Omental fat pad (tissue), 4 donors: ENCODE data around the gene ZNF688. TPM values are rescaled to one million over a fixed set of nuclear protein-coding genes. Genes with fewer than 3 reads are reported as not detected.
"Not testable (repeated sequence)": the region's sequence is repeated elsewhere in the genome, so short reads cannot be mapped to it uniquely, and the experiment has no call there.

ENCODE experiments used
- ATAC-seq: fragments of 150-250 bp; one replicate; pipeline ENCODE4 v1.9.1; 2016; ENCODE audit warnings: mild to moderate bottlenecking, moderate library complexity; ENCODE audit not compliant: low FRiP score
- DNase-seq: peaks from one replicate; pipeline ENCODE4 v3.0.0-alpha.2; 2019; ENCODE audit warnings: low spot score
- CTCF ChIP-seq, 3 donors: fragments of 450-650 bp; IDR thresholded peaks; one replicate each; pipeline ENCODE4 v1.5.1; 2016 to 2017; ENCODE audit warnings: antibody characterized with exemption in 3 of 3, mild to moderate bottlenecking in 3 of 3, moderate library complexity in 2 of 3
- small RNA-seq: library from RNA; depleted of rRNA; stranded (forward); fragments of <200 nt; gene quantifications from one replicate; pipeline ENCODE3, GENCODE V24; 2016
- total RNA-seq, 4 donors: library from RNA; depleted of rRNA; stranded (reverse); fragments of >200 nt; gene quantifications; one replicate each; pipeline ENCODE4 v1.1.0, GENCODE V29; 2016

ZNF688 gene
- total RNA-seq, 4 donors from 2014 or later: 7.4 to 24.0 (median 13.3) TPM

- TF ChIP-seq CTCF (IDR thresholded peaks at IDR 0.05): no peak
- ATAC-seq (no peak), DNase-seq (no peak)
Measured at GRCh38 chr16:30524575-30525568, 46.6 kb downstream of the ZNF688 start.

GRCh38 chr16:30523768-30524574, 47.5 kb downstream of the ZNF688 start:
- ATAC-seq: no peak
- TF ChIP-seq CTCF (IDR thresholded peaks at IDR 0.05): no peak
- no peak for DNase-seq

- DNase-seq, ATAC-seq: not testable (repeated sequence)
Measured at GRCh38 chr16:30522702-30523463, 48.6 kb downstream of the ZNF688 start.

- TF ChIP-seq CTCF (IDR thresholded peaks at IDR 0.05): no peak
- DNase-seq: no peak
- ATAC-seq: no peak
Measured at GRCh38 chr16:30521873-30522641, 49.5 kb downstream of the ZNF688 start.

- TF ChIP-seq CTCF (IDR thresholded peaks at IDR 0.05): no peak
- ATAC-seq: no peak
- no peak for DNase-seq
Measured at GRCh38 chr16:30521476-30521872, 50.0 kb downstream of the ZNF688 start.

Small RNA genes lying within 50 kb of the gene (small RNA-seq; reads per million reads assigned to genes)
- not detected for gene AC093249.4

Other genes starting within 250 kb of the ZNF688 start
- 10 to 100 TPM; 27.3 to 39.9 (median 35.4) TPM for gene CD2BP2, start 216.4 kb downstream of the ZNF688 start, total RNA-seq
- gene TBC1D10B, start 201.2 kb downstream of the ZNF688 start, total RNA-seq: 10 to 100 TPM; 19.0 to 28.6 (median 26.7) TPM
- gene MYL11, start 196.9 kb downstream of the ZNF688 start, total RNA-seq: not detected
- 1 to 10 TPM in 3 of 4 donors, under 1 TPM in 1; 0.93 to 2.6 (median 2.4) TPM for gene SEPTIN1, start 189.2 kb downstream of the ZNF688 start, total RNA-seq
- 1 to 10 TPM; 3.4 to 5.4 (median 4.9) TPM for gene ZNF48, start 176.3 kb downstream of the ZNF688 start, total RNA-seq
- 10 to 100 TPM in 2 of 4 donors, 1 to 10 TPM in 2; 8.3 to 13.6 (median 9.9) TPM for gene ZNF771, start 164.1 kb downstream of the ZNF688 start, total RNA-seq
- 10 to 100 TPM in 3 of 4 donors, 1 to 10 TPM in 1; 9.8 to 24.0 (median 14.8) TPM for gene DCTPP1, start 141.7 kb downstream of the ZNF688 start, total RNA-seq
- 10 to 100 TPM; 22.8 to 42.9 (median 32.1) TPM for gene SEPHS2, start 125.8 kb downstream of the ZNF688 start, total RNA-seq
- 10 to 100 TPM in 1 of 4 donors, 1 to 10 TPM in 3; 1.5 to 20.2 (median 6.3) TPM for gene ITGAL, start 99.0 kb downstream of the ZNF688 start, total RNA-seq
- 10 to 100 TPM; 16.5 to 22.5 (median 18.6) TPM for gene ZNF768, start 45.1 kb downstream of the ZNF688 start, total RNA-seq
- gene ZNF747, start 36.9 kb downstream of the ZNF688 start, total RNA-seq: 10 to 100 TPM in 2 of 4 donors, 1 to 10 TPM in 2; 7.7 to 12.1 (median 10.4) TPM
- 10 to 100 TPM in 2 of 4 donors, 1 to 10 TPM in 2; 4.5 to 15.9 (median 10.1) TPM for gene ZNF764, start 13.3 kb downstream of the ZNF688 start, total RNA-seq
- gene ZNF785, start 14.0 kb upstream of the ZNF688 start, total RNA-seq: 10 to 100 TPM in 1 of 4 donors, 1 to 10 TPM in 3; 4.5 to 12.1 (median 8.1) TPM
- 1 to 10 TPM; 5.5 to 9.5 (median 7.0) TPM for gene ZNF689, start 38.7 kb upstream of the ZNF688 start, total RNA-seq
- gene PRR14, start 79.2 kb upstream of the ZNF688 start, total RNA-seq: 10 to 100 TPM; 12.7 to 50.4 (median 17.6) TPM
- gene FBRS, start 86.7 kb upstream of the ZNF688 start, total RNA-seq: 10 to 100 TPM; 15.4 to 49.7 (median 23.4) TPM
- 10 to 100 TPM; 15.9 to 40.4 (median 30.0) TPM for gene SRCAP, start 127.5 kb upstream of the ZNF688 start, total RNA-seq
- 10 to 100 TPM; 25.2 to 34.0 (median 29.4) TPM for gene PHKG2, start 176.7 kb upstream of the ZNF688 start, total RNA-seq
- gene CFAP119, start 190.3 kb upstream of the ZNF688 start, total RNA-seq: 1 to 10 TPM; 1.4 to 4.8 (median 2.5) TPM
- gene RNF40, start 190.6 kb upstream of the ZNF688 start, total RNA-seq: 10 to 100 TPM; 53.9 to 77.7 (median 69.5) TPM
- 10 to 100 TPM in 2 of 4 donors, 1 to 10 TPM in 2; 8.7 to 15.0 (median 11.5) TPM for gene ZNF629, start 215.5 kb upstream of the ZNF688 start, total RNA-seq